WI38 (cell line): ENCODE measurements around the gene KRTAP20-4.

Experiments used
- H3K4me3 ChIP-seq: 2 replicates; pipeline ENCODE4 v1.5.1; 2011; ENCODE audit warnings: low read depth, mild to moderate bottlenecking, control low read depth, low read length
- TF ChIP-seq, protein P1 (sequence below): IDR thresholded peaks from 2 replicates; pipeline ENCODE4 v1.5.1; 2012; ENCODE audit warnings: low read depth, mild to moderate bottlenecking, control low read depth, low read length

Gene KRTAP20-4

DNA sequence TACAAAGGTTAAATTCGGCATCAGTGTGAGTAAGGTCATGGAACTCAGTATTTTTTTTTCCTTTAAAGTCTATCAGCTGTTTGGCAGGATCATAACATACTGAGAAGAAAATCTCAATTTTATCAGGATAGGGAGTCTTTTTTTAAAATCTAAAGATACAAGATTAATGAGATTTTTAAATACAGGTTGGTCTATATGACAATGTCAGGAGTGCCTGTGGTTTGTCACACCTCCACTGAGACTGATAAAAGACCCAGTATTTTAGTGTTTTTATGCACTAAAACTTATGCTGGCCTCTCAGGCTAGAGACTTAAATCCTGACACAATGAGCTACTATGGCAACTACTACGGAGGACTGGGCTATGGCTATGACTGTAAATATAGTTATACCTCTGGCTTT, 22.1 kb downstream of the KRTAP20-4 start, which contains the start of gene KRTAP20-3:
Gene KRTAP20-3 (plus strand): TSS at position 301 of the 400 bp plus-strand sequence.
- TF ChIP-seq, protein P1, sequence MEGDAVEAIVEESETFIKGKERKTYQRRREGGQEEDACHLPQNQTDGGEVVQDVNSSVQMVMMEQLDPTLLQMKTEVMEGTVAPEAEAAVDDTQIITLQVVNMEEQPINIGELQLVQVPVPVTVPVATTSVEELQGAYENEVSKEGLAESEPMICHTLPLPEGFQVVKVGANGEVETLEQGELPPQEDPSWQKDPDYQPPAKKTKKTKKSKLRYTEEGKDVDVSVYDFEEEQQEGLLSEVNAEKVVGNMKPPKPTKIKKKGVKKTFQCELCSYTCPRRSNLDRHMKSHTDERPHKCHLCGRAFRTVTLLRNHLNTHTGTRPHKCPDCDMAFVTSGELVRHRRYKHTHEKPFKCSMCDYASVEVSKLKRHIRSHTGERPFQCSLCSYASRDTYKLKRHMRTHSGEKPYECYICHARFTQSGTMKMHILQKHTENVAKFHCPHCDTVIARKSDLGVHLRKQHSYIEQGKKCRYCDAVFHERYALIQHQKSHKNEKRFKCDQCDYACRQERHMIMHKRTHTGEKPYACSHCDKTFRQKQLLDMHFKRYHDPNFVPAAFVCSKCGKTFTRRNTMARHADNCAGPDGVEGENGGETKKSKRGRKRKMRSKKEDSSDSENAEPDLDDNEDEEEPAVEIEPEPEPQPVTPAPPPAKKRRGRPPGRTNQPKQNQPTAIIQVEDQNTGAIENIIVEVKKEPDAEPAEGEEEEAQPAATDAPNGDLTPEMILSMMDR = no peak

DNA sequence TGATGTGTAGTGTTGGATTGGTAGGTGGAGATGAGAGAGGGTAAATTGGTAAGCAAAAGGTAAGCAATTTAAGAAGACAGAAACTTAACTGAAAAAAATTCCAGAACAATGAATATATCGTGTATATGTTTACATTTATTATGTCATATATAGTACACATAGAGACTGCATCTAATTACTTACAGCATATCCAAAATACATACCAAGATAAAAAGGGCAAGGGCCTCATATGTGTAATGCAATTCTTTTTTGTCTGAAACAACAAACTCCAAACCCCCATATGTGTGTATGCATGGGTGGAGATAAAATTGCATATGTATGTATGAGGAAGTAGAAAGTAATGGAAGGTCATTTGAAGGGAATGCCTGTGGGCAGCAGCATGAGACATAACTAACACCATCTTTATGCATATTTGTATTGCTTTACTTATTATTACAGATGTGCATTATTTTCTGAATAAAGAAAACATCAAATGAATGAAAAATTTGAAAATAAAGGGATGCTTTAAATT, 26.5 kb downstream of the KRTAP20-4 start:
- H3K4me3 ChIP-seq = no peak overlapping the region
- TF ChIP-seq, protein P1 = no peak

More for the DNA sequence above, 22.1 kb downstream of the KRTAP20-4 start, which contains the start of gene KRTAP20-3:
- H3K4me3 ChIP-seq = no peak within 1 kb of the TSS

DNA sequence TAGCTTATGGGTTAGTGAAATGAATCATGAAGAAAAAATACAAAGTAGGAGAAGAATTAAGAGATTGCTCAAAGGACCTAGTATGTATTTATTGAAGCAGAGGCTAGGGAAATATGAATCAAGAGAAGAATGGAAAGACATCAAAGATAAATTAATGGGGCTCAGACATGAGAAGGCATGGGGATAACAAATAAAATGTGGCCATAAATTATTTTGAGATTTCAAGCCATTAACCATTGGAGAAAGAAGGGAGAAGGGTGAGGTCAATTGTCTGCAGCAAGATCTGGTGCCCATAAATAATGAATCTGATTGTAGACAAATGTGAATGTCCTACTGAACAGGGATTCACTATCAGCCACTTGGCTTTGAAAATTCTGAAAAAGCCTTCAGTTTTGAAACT, 32.5 kb downstream of the KRTAP20-4 start:
- TF ChIP-seq, protein P1 = no peak
- H3K4me3 ChIP-seq = no peak overlapping the region

DNA sequence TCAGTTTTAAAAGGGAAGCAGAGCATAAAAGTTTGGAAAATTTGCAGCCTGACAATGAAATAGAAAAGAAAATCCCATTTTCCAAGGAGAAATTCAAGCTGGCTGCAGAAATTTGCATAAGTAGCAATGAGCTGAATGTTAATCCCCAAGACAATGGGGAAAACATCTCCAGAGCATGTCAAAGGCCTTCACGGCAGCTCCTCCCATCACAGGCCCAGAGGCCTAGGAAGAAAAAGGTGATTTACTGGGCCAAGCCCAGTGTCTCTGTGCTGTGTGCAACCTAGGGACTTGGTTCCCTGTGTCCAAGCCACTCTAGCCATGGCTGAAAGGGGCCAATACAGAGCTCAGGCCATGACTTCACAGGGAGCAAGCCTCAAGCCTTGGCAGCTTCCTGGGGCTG, 48.3 kb downstream of the KRTAP20-4 start:
- TF ChIP-seq, protein P1 = no peak
- H3K4me3 ChIP-seq = no peak overlapping the region
